ENCODE data around the gene KDM1B. TPM values are rescaled to one million over a fixed set of nuclear protein-coding genes. Genes with fewer than 3 reads are reported as not detected.

The KDM1B gene
- total and polyA plus RNA-seq, 9 donors, result 16.3 to 29.7 (median 22.6) TPM

- H3K4me3 ChIP-seq (ENCODE audit: low read length), result no peak overlapping the region
- H3K27me3 ChIP-seq (ENCODE audit: control insufficient read depth, insufficient read depth, low read length), result no peaks in the 10 kb centered on the region
- H3K27ac ChIP-seq (ENCODE audit: low read length), result no peak overlapping the region
- no peak for DNase-seq
- H3K4me1 ChIP-seq (ENCODE audit: control insufficient read depth, insufficient read depth, low read length), result no peaks in the 10 kb centered on the region
- peaks cover 33% of the 10 kb centered on the region for H3K36me3 ChIP-seq (ENCODE audit: control insufficient read depth, insufficient read depth, low read length)
- no peaks in the 10 kb centered on the region for H3K9me3 ChIP-seq (replicated peaks; ENCODE audit: control insufficient read depth, low read depth, low read length)
- WGBS (ENCODE audit: insufficient coverage), result no CpG with 5 or more reads among the region's 1 CpG
These were observed 86.2 kb downstream of the KDM1B start for GRCh38 chr6:18241208-18242038.

- H3K9me3 ChIP-seq (replicated peaks; ENCODE audit: control insufficient read depth, low read depth, low read length), result no peaks in the 10 kb centered on the region
- no peak for DNase-seq
- peaks cover 30% of the 10 kb centered on the region for H3K36me3 ChIP-seq (ENCODE audit: control insufficient read depth, insufficient read depth, low read length)
- H3K4me3 ChIP-seq (ENCODE audit: low read length), result no peak overlapping the region
- H3K27me3 ChIP-seq (ENCODE audit: control insufficient read depth, insufficient read depth, low read length), result no peaks in the 10 kb centered on the region
- H3K27ac ChIP-seq (ENCODE audit: low read length), result no peak overlapping the region
- 83% methylated on average over 7 of the region's 11 CpGs for WGBS (ENCODE audit: insufficient coverage)
- H3K4me1 ChIP-seq (ENCODE audit: control insufficient read depth, insufficient read depth, low read length), result no peaks in the 10 kb centered on the region
These were observed 87.0 kb downstream of the KDM1B start for GRCh38 chr6:18242062-18242851.

- H3K9me3 ChIP-seq (replicated peaks; ENCODE audit: control insufficient read depth, low read depth, low read length), result no peaks in the 10 kb centered on the region
- H3K4me1 ChIP-seq (ENCODE audit: control insufficient read depth, insufficient read depth, low read length), result no peaks in the 10 kb centered on the region
- WGBS (ENCODE audit: insufficient coverage), result 80% methylated on average over 1 of the region's 3 CpGs
- no peak overlapping the region for H3K4me3 ChIP-seq (ENCODE audit: low read length)
- H3K36me3 ChIP-seq (ENCODE audit: control insufficient read depth, insufficient read depth, low read length), result peaks cover 30% of the 10 kb centered on the region
- H3K27ac ChIP-seq (ENCODE audit: low read length), result no peak overlapping the region
- no peak for DNase-seq
- H3K27me3 ChIP-seq (ENCODE audit: control insufficient read depth, insufficient read depth, low read length), result no peaks in the 10 kb centered on the region
These were observed 88.2 kb downstream of the KDM1B start for GRCh38 chr6:18243302-18243893.

GRCh38 chr6:18244251-18244650 lies 89.0 kb downstream of the KDM1B start:
- Histone ChIP-seq H3K27me3 (ENCODE audit: control insufficient read depth, insufficient read depth, low read length) (no peaks in the 10 kb centered on the region), H3K4me1 (ENCODE audit: control insufficient read depth, insufficient read depth, low read length) (no peaks in the 10 kb centered on the region), H3K4me3 (ENCODE audit: low read length) (no peak overlapping the region), H3K9me3 (replicated peaks; ENCODE audit: control insufficient read depth, low read depth, low read length) (no peaks in the 10 kb centered on the region), H3K36me3 (ENCODE audit: control insufficient read depth, insufficient read depth, low read length) (peaks cover 36% of the 10 kb centered on the region), H3K27ac (ENCODE audit: low read length) (no peak overlapping the region)
- 100% methylated on average over 1 of the region's 2 CpGs for WGBS (ENCODE audit: insufficient coverage)
- DNase-seq, result no peak

GRCh38 chr6:18245079-18245478 lies 89.9 kb downstream of the KDM1B start:
- no peaks in the 10 kb centered on the region for H3K27me3 ChIP-seq (ENCODE audit: control insufficient read depth, insufficient read depth, low read length)
- WGBS (ENCODE audit: insufficient coverage), result no CpG with 5 or more reads among the region's 1 CpG
- H3K4me3 ChIP-seq (ENCODE audit: low read length), result no peak overlapping the region
- peaks cover 42% of the 10 kb centered on the region for H3K36me3 ChIP-seq (ENCODE audit: control insufficient read depth, insufficient read depth, low read length)
- no peak for DNase-seq
- no peak overlapping the region for H3K27ac ChIP-seq (ENCODE audit: low read length)
- no peaks in the 10 kb centered on the region for H3K4me1 ChIP-seq (ENCODE audit: control insufficient read depth, insufficient read depth, low read length)
- H3K9me3 ChIP-seq (replicated peaks; ENCODE audit: control insufficient read depth, low read depth, low read length), result no peaks in the 10 kb centered on the region

GRCh38 chr6:18245642-18246041 lies 90.4 kb downstream of the KDM1B start:
- Histone ChIP-seq H3K27ac (ENCODE audit: low read length) (no peak overlapping the region), H3K4me1 (ENCODE audit: control insufficient read depth, insufficient read depth, low read length) (no peaks in the 10 kb centered on the region), H3K4me3 (ENCODE audit: low read length) (no peak overlapping the region), H3K9me3 (replicated peaks; ENCODE audit: control insufficient read depth, low read depth, low read length) (no peaks in the 10 kb centered on the region), H3K27me3 (ENCODE audit: control insufficient read depth, insufficient read depth, low read length) (no peaks in the 10 kb centered on the region), H3K36me3 (ENCODE audit: control insufficient read depth, insufficient read depth, low read length) (peaks cover 42% of the 10 kb centered on the region)
- no peak for DNase-seq
- 80% methylated on average over 1 of the region's 7 CpGs for WGBS (ENCODE audit: insufficient coverage)

GRCh38 chr6:18246205-18246604 lies 91.0 kb downstream of the KDM1B start:
- Histone ChIP-seq H3K36me3 (ENCODE audit: control insufficient read depth, insufficient read depth, low read length) (peaks cover 44% of the 10 kb centered on the region), H3K27me3 (ENCODE audit: control insufficient read depth, insufficient read depth, low read length) (no peaks in the 10 kb centered on the region), H3K4me1 (ENCODE audit: control insufficient read depth, insufficient read depth, low read length) (no peaks in the 10 kb centered on the region), H3K4me3 (ENCODE audit: low read length) (no peak overlapping the region), H3K9me3 (replicated peaks; ENCODE audit: control insufficient read depth, low read depth, low read length) (no peaks in the 10 kb centered on the region), H3K27ac (ENCODE audit: low read length) (no peak overlapping the region)
- DNase-seq, result no peak

- Histone ChIP-seq H3K36me3 (ENCODE audit: control insufficient read depth, insufficient read depth, low read length) (peaks cover 44% of the 10 kb centered on the region), H3K27ac (ENCODE audit: low read length) (no peak overlapping the region), H3K9me3 (replicated peaks; ENCODE audit: control insufficient read depth, low read depth, low read length) (no peaks in the 10 kb centered on the region), H3K27me3 (ENCODE audit: control insufficient read depth, insufficient read depth, low read length) (no peaks in the 10 kb centered on the region), H3K4me1 (ENCODE audit: control insufficient read depth, insufficient read depth, low read length) (no peaks in the 10 kb centered on the region), H3K4me3 (ENCODE audit: low read length) (no peak overlapping the region)
- no peak for DNase-seq
These were observed 91.8 kb downstream of the KDM1B start for GRCh38 chr6:18247002-18247401.

- 67% methylated on average over 1 of the region's 2 CpGs for WGBS (ENCODE audit: insufficient coverage)
- Histone ChIP-seq H3K4me3 (ENCODE audit: low read length) (no peak overlapping the region), H3K36me3 (ENCODE audit: control insufficient read depth, insufficient read depth, low read length) (peaks cover 31% of the 10 kb centered on the region)
These were observed 93.5 kb downstream of the KDM1B start for GRCh38 chr6:18248698-18249097.

GRCh38 chr6:18249271-18249670 lies 94.0 kb downstream of the KDM1B start:
- Histone ChIP-seq H3K36me3 (ENCODE audit: control insufficient read depth, insufficient read depth, low read length) (peaks cover 32% of the 10 kb centered on the region), H3K4me1 (ENCODE audit: control insufficient read depth, insufficient read depth, low read length) (no peaks in the 10 kb centered on the region), H3K9me3 (replicated peaks; ENCODE audit: control insufficient read depth, low read depth, low read length) (no peaks in the 10 kb centered on the region), H3K27ac (ENCODE audit: low read length) (no peak overlapping the region), H3K27me3 (ENCODE audit: control insufficient read depth, insufficient read depth, low read length) (no peaks in the 10 kb centered on the region), H3K4me3 (ENCODE audit: low read length) (no peak overlapping the region)
- no peak for DNase-seq
- WGBS (ENCODE audit: insufficient coverage), result 94% methylated on average over 3 of the region's 4 CpGs

More at GRCh38 chr6:18248698-18249097, 93.5 kb downstream of the KDM1B start:
- DNase-seq, result no peak
- H3K4me1 ChIP-seq (ENCODE audit: control insufficient read depth, insufficient read depth, low read length), result no peaks in the 10 kb centered on the region
- no peaks in the 10 kb centered on the region for H3K27me3 ChIP-seq (ENCODE audit: control insufficient read depth, insufficient read depth, low read length)
- H3K9me3 ChIP-seq (replicated peaks; ENCODE audit: control insufficient read depth, low read depth, low read length), result no peaks in the 10 kb centered on the region
- no peak overlapping the region for H3K27ac ChIP-seq (ENCODE audit: low read length)
